Left cardiac atrium (tissue), 4 donors: Measurements from ENCODE around the gene H1-8. TPM values are rescaled to one million over a fixed set of nuclear protein-coding genes. Genes with fewer than 3 reads are reported as not detected.
A peak's percentile ranks its signal among the peaks of the same experiment; 100 is the strongest.

Experiments used
- ATAC-seq, 2 donors: fragments of 200-7000 bp; cut with Tn5 transposase; one replicate each; pipeline ENCODE4 v1.9.1; 2020; ENCODE audit warnings: mild to moderate bottlenecking in 2 of 2, moderate library complexity in 2 of 2
- DNase-seq: peaks from one replicate; pipeline ENCODE4 v3.0.0-alpha.2; 2020
- intact Hi-C, 2 donors: fragments of 100-400 bp; cut with DNase I; formaldehyde crosslinking; loops; one replicate each; pipeline versions ENCODE4 v1.14.1 to v1.15.1; 2022 to 2023
- total RNA-seq, 2 donors: library from RNA; stranded (reverse); fragmentation: NEBNext Ultra II Directional; extraction: Animal tissue kit (Norgen Biotek cat#: 25700); gene quantifications; one replicate each; pipeline ENCODE4 v1.2.1, GENCODE V29; 2021
- donor health status: DM: no; HTN: yes; CAD: no.
- donor health status: DM: no; HTN: yes; CAD: no; lungs with severe emphysema.
- donor health status: DM: yes; HTN: yes; CAD: no.
- donor health status: Dilated cardiomyopathy.

Gene H1-8
- total RNA-seq, 2 donors from 2014 or later = not detected

- intact Hi-C loops = no loop called here
- DNase-seq (no peak), ATAC-seq (peak in 1 of 2 donors; percentile 19)
Measured at GRCh38 chr3:129552287-129553050, 9.5 kb downstream of the H1-8 start.

DNA sequence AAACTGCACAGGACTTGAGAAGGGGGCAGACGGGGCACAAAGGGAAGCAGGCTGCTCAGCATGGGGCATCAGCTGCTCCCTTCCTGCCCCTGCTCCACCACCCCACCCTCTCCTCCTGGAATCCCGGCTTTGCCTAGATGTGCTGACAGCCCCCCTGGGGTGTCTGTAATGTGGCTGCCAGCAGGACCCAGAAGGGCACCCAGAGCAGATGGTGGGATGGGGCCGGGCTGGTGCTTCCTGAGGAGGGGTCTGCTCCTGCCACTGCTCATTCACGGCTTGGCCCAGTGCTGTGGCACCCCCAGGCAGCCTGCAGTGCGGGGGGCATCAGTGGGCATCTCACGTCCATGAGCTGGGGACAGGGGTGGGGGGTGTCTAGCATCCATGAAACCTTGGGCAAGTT, 10.2 kb downstream of the H1-8 start:
- ATAC-seq (no peak), DNase-seq (no peak)
- intact Hi-C loops = no loop called here

GRCh38 chr3:129553719-129554118, 10.7 kb downstream of the H1-8 start:
- ATAC-seq (no peak), DNase-seq (no peak)
- intact Hi-C loops = no loop called here

GRCh38 chr3:129554356-129555152, 11.6 kb downstream of the H1-8 start:
- no peak for DNase-seq
- intact Hi-C loops = loop anchor here in 1 of 2 donors (5.0 kb wide), 1 partner anchor 52 kb away; no protein-coding TSS in a partner anchor
- ATAC-seq = no peak

DNA sequence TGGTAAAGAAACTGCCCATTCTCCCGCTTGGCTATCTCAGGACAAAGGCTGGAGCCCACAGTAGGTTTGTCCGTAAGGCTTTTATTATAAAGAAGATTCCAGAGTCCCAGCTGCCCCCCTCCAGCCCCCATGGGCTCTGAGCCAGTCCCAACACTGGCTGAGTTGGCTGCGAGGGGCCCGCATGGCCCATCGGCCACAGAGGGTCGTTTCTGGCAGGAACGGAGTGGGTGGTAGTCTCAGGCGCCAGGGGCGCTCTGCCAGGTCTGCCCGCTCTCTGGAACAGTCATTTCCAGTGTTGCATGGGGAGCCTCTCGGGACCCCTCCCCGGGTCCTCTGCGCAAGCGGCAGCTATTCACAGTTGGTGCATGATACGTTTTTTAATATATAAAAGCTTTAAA, 12.2 kb downstream of the H1-8 start:
- intact Hi-C loops = loop anchor here in 1 of 2 donors (5.0 kb wide), 1 partner anchor 53 kb away; no protein-coding TSS in a partner anchor
- no peak for DNase-seq

DNA sequence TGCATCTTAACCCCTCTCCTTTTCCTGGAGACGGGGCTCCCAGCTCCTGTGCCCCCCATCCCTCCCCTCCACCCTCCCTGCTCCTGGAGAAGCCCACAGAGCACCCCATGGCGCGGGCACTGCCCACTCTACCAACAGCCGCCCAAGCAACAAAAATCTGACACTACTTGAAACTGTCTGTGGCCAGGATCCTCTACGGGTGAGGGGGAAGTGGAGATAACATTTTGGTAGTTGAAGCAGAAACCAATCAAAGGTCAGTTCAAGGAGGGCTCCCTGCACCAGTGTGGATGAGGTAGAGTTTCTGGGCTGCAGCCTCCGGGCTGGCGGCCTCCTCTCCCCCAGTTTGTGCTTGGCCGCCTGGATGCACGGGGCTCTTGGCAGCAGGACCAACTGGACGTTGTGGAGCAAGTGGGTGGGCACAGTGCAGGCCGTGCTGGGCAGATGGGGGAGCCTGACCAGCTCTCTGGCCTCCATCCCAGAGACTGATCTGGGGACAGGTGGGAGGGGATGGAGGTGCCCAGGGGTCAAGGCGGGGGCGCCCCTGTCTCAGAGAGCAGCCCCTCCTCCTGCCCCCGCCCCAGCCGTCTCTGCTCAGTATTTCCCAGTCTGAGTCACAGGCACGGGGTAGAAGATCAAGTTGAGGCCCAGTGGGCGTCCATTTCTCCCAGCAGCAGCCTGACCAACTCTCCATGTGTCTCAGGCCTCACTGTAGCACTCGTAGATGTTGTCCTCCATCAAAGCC, 12.8 kb downstream of the H1-8 start:
- intact Hi-C loops = loop anchor here in 1 of 2 donors (5.0 kb wide), 1 partner anchor 53 kb away; no protein-coding TSS in a partner anchor
- no peak for ATAC-seq
- no peak for DNase-seq

More for the DNA sequence above, 12.2 kb downstream of the H1-8 start:
- no peak for ATAC-seq

DNA sequence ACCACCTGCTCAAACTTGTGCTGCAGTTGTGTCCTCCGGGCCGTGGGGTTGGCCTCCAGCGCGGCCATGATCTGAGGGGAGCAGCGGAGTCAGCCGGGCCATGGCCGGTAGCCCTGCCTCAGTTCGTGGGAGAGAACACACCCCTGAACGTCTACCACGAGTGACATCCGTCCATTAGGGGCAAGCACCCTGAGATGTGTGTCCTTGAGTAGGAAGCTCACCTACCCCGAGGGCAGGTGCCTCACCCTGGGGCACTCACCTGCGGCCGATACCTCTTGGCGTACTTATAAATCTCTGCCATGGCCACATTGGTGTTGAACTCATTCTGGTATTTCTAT, 13.4 kb downstream of the H1-8 start:
- intact Hi-C loops = loop anchor here in 1 of 2 donors (5.0 kb wide), 1 partner anchor 54 kb away; no protein-coding TSS in a partner anchor
- ATAC-seq (no peak), DNase-seq (no peak)

- DNase-seq (no peak), ATAC-seq (no peak)
- intact Hi-C loops = loop anchor here in 1 of 2 donors (5.0 kb wide), 1 partner anchor 55 kb away; no protein-coding TSS in a partner anchor
Measured at GRCh38 chr3:129556890-129557547, 14.0 kb downstream of the H1-8 start.

GRCh38 chr3:129557548-129557894, 14.5 kb downstream of the H1-8 start:
- intact Hi-C loops = loop anchor here in 1 of 2 donors (5.0 kb wide), 1 partner anchor 55 kb away; no protein-coding TSS in a partner anchor
- DNase-seq (peak; percentile 73), ATAC-seq (peak; percentile 12 to 21)

DNA sequence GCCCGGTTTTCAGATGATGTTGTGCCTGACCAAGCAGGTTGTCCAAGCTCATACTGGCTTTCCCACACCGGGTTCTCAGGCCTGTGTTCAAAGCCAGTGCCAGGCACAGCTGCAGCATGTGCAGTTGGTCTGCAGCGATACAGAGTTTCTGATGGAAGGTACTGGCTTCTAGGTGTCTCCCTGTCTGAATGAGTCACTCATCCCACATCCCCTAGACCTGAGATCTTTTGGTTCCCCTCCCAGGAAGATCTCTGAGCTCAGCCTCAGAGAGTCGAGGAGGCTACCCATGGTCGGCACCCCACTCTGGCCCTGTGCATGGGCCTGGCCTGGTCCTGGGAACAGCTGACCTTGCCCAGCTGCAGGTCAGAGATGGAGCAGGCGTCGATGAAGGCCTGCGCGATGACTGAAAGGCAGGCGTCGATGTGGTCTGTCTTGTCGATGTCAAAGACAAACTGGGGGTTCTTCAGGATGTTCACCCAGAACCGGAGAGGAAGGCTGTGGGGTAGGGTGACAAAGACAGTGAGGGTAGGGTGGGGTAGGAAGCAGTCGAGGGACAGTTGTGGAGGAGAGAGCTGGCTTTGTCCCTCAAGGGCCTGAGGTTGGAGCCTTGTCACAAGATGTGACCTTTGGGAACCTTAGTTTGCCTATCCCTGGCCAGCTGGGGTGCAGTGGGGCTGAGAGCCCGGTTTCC, 15.3 kb downstream of the H1-8 start:
- no peak for ATAC-seq

DNA sequence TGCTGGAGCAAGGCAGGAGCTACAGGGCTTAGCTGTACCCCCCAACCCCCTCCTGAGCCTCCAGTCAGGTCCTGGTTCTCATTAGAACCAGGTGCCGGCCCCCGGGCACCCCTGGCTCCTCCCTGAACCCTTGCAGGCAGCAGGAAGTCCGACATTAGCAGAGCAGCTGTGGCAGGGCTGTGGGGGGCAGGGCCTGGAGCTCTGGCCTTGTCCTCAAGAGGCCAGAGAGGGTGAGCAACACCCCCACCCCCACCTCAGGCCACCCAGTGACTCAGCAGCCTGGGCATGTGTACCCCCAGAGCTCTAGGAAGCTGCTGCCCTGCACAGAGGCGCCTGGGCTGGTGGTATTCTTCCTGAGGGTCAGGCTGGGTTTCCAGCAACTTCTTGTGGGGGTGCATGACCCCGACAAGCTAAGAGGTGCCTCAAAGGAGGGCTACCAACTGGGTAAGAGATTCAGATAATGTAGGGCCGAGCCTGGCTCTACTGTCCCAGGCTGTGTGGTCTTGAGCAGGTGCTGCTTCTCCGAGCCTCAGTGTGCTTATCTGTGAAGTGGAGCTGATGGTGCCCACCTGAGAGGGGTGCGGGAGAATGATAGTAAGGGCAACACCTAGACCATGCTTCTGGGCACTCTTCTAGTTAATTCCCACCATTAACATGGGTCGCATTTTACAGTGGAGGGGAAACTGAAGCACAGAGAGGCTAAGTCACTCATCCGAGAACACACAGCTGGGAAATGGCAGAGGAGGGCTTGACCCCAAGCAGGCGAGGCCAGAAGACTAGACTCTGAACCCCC, 16.0 kb downstream of the H1-8 start:
- no peak for ATAC-seq
- intact Hi-C loops = loop anchor here in 1 of 2 donors (5.0 kb wide), 1 partner anchor 57 kb away; no protein-coding TSS in a partner anchor
- no peak for DNase-seq

More for the DNA sequence above, 15.3 kb downstream of the H1-8 start:
- intact Hi-C loops = loop anchor here in 1 of 2 donors (5.0 kb wide), 1 partner anchor 56 kb away; no protein-coding TSS in a partner anchor
- no peak for DNase-seq

DNA sequence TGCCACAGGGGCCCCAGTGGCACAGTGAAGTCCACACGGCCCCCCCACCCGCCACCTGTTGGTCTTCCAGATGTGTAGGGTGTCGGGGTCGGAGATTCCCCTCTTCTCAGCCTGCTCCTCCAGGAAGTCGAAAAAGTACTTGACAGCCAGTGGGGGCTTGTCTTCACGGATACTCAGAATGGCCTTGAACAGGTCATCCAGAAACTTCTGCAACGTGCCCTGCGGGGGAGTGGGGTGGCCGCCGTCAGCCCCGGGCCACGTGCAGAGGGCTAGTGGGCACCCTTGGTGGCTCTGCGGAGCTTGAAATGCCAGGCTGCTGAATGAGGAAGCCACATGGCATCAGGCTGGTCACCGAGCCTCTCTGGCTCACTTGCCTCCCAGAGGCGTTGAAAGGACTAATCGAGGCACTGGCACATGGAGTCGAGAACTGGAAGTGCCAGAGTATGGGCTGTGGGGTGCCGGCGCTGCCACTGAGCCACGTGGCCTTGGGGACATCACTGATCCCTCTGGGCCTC, 16.6 kb downstream of the H1-8 start:
- intact Hi-C loops = loop anchor here in 1 of 2 donors (5.0 kb wide), 2 partner anchors 43 to 57 kb away; no protein-coding TSS in a partner anchor

GRCh38 chr3:129560269-129560787, 17.4 kb downstream of the H1-8 start:
- peak; percentile 56 for DNase-seq
- intact Hi-C loops = loop anchor here in 1 of 2 donors (5.0 kb wide), 1 partner anchor 42 kb away; no protein-coding TSS in a partner anchor

More for the DNA sequence above, 16.6 kb downstream of the H1-8 start:
- DNase-seq (no peak), ATAC-seq (no peak)

DNA sequence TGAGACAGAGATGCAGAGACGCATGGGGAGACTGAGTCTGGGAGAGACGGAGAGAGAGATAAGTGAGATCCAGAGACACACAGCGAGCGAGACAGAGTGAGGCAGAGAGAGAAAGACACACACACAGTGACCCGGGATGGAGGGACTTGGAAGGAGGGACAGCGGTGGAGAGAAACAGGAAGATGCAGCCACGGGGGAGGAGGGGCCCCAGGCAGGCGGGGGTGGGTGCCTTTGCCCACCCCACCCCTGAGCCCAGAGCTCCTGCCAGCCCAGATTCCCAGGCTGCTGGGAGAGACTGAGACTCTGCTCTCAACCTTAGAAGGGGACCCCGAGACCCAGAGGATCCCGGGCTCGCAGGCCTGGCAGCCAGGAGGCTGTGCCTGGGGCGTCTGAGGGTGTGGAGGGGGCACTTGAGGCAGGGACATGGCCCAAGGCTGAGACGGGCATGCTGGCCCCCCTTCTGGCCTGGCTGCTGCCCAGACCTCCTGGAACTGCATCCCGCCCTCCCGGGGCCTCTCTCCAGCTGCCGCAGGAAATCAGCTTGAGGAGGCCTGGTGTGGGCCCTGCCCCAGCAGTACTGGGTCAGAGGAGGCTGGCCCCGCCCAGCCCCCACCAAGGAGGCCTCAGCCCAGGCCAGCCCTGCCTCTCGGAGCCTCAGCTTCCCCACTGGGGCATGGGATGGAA, 18.1 kb downstream of the H1-8 start:
- DNase-seq (peak; percentile 90), ATAC-seq (peak; percentile 79 to 83)
- intact Hi-C loops = loop anchor here in 1 of 2 donors (5.0 kb wide), 1 partner anchor 41 kb away; no protein-coding TSS in a partner anchor

More at GRCh38 chr3:129560269-129560787, 17.4 kb downstream of the H1-8 start:
- ATAC-seq = peak in 1 of 2 donors; percentile 32

- intact Hi-C loops = loop anchor here in 1 of 2 donors (5.0 kb wide), 1 partner anchor 41 kb away; no protein-coding TSS in a partner anchor
- DNase-seq (no peak), ATAC-seq (no peak)
Measured at GRCh38 chr3:129561619-129562248, 18.8 kb downstream of the H1-8 start.
